Activated T-helper 1 cell treated with anti-CD3 and anti-CD28 coated beads, Interleukin-12 subunit alpha, Interleukin-12 subunit beta, Interleukin-2, Interleukin-4 antibody, amounts not matched to agents 30 ng/mL and 10 ng/mL and 1 ng/mL, durations not matched to agents 14 hours and 24 hours and 36 hours (primary cell): Measurements from ENCODE around the gene CDC14B. TPM values are rescaled to one million over a fixed set of nuclear protein-coding genes. Genes with fewer than 3 reads are reported as not detected.

Source experiments
- DNase-seq: peaks from one replicate; pipeline ENCODE4 v3.0.0; 2021; ENCODE audit warnings: low spot score
- H3K27ac Mint-ChIP-seq: one replicate; pipeline ENCODE4 v1.8.0; 2021; ENCODE audit warnings: mild to moderate bottlenecking, mixed read lengths
- H3K27me3 Mint-ChIP-seq: one replicate; pipeline ENCODE4 v1.8.0; 2022; ENCODE audit warnings: mild to moderate bottlenecking, moderate library complexity, mixed read lengths; ENCODE audit not compliant: insufficient read depth
- H3K36me3 Mint-ChIP-seq: one replicate; pipeline ENCODE4 v1.8.0; 2021; ENCODE audit warnings: low read depth, mixed read lengths
- H3K4me1 Mint-ChIP-seq: one replicate; pipeline ENCODE4 v1.8.0; 2021; ENCODE audit warnings: low read depth, mixed read lengths
- H3K4me3 Mint-ChIP-seq: one replicate; pipeline ENCODE4 v1.8.0; 2021; ENCODE audit warnings: mild to moderate bottlenecking, moderate library complexity, mixed read lengths
- H3K9me3 Mint-ChIP-seq: one replicate; pipeline ENCODE4 v1.8.0; 2021; ENCODE audit warnings: mixed read lengths
- intact Hi-C: fragments of 100-400 bp; cut with micrococcal nuclease; formaldehyde crosslinking; loops from one replicate; pipeline ENCODE4 v1.15.1; 2024
- total RNA-seq: library from RNA; stranded (reverse); gene quantifications from 2 replicates; pipeline ENCODE4 v1.2.3, GENCODE V29; 2022

Gene CDC14B
- total RNA-seq, 1 donor from 2014 or later = 1.1 TPM

GRCh38 chr9:96565671-96566497 lies 53.8 kb downstream of the CDC14B start:
- peak overlapping the region; percentile 79 for H3K4me3 Mint-ChIP-seq
- H3K9me3 Mint-ChIP-seq = no peaks in the 10 kb centered on the region
- H3K36me3 Mint-ChIP-seq = no peaks in the 10 kb centered on the region
- no peak for DNase-seq
- peak overlapping the region; percentile 72 for H3K27ac Mint-ChIP-seq
- intact Hi-C loops = loop anchor here (1.0 to 10.0 kb wide), 10 partner anchors 12 to 1101 kb away; partner anchors contain the start of genes HABP4, PRXL2C and TDRD7
- H3K4me1 Mint-ChIP-seq = peaks cover 26% of the 10 kb centered on the region
- peaks cover 14% of the 10 kb centered on the region for H3K27me3 Mint-ChIP-seq

- DNase-seq = no peak
- Mint-ChIP-seq H3K27ac (no peak overlapping the region), H3K4me3 (no peak overlapping the region), H3K36me3 (no peaks in the 10 kb centered on the region), H3K27me3 (peaks cover 10% of the 10 kb centered on the region), H3K4me1 (peaks cover 26% of the 10 kb centered on the region), H3K9me3 (no peaks in the 10 kb centered on the region)
- intact Hi-C loops = loop anchor here (10.0 kb wide), 1 partner anchor 1099 kb away; no protein-coding TSS in a partner anchor
Measured at GRCh38 chr9:96564217-96564616, 55.4 kb downstream of the CDC14B start.

- Mint-ChIP-seq H3K36me3 (no peaks in the 10 kb centered on the region), H3K4me1 (peaks cover 21% of the 10 kb centered on the region), H3K27me3 (peaks cover 4% of the 10 kb centered on the region), H3K27ac (no peak overlapping the region), H3K9me3 (no peaks in the 10 kb centered on the region), H3K4me3 (no peak overlapping the region)
- intact Hi-C loops = no loop called here
- DNase-seq = no peak
Measured at GRCh38 chr9:96559339-96559943, 60.2 kb downstream of the CDC14B start.

- H3K4me1 Mint-ChIP-seq = peaks cover 21% of the 10 kb centered on the region
- peaks cover 3% of the 10 kb centered on the region for H3K27me3 Mint-ChIP-seq
- no peaks in the 10 kb centered on the region for H3K36me3 Mint-ChIP-seq
- H3K27ac Mint-ChIP-seq = no peak overlapping the region
- H3K4me3 Mint-ChIP-seq = no peak overlapping the region
- no peaks in the 10 kb centered on the region for H3K9me3 Mint-ChIP-seq
- intact Hi-C loops = no loop called here
- no peak for DNase-seq
Measured at GRCh38 chr9:96557921-96558320, 61.7 kb downstream of the CDC14B start.

- Mint-ChIP-seq H3K4me3 (no peak overlapping the region), H3K4me1 (peaks cover 31% of the 10 kb centered on the region), H3K27me3 (peaks cover 5% of the 10 kb centered on the region), H3K36me3 (peaks cover 1% of the 10 kb centered on the region), H3K27ac (no peak overlapping the region), H3K9me3 (no peaks in the 10 kb centered on the region)
- no peak for DNase-seq
- intact Hi-C loops = no loop called here
Measured at GRCh38 chr9:96556701-96557461, 62.8 kb downstream of the CDC14B start.

- intact Hi-C loops = no loop called here
- H3K36me3 Mint-ChIP-seq = peaks cover 1% of the 10 kb centered on the region
- DNase-seq = no peak
- no peaks in the 10 kb centered on the region for H3K9me3 Mint-ChIP-seq
- peaks cover 5% of the 10 kb centered on the region for H3K27me3 Mint-ChIP-seq
- no peak overlapping the region for H3K27ac Mint-ChIP-seq
- H3K4me3 Mint-ChIP-seq = no peak overlapping the region
- peaks cover 39% of the 10 kb centered on the region for H3K4me1 Mint-ChIP-seq
Measured at GRCh38 chr9:96555567-96556386, 63.9 kb downstream of the CDC14B start.

- Mint-ChIP-seq H3K4me3 (no peak overlapping the region), H3K36me3 (peaks cover 1% of the 10 kb centered on the region), H3K9me3 (no peaks in the 10 kb centered on the region), H3K4me1 (peaks cover 39% of the 10 kb centered on the region), H3K27ac (peak overlapping the region; percentile 29), H3K27me3 (peaks cover 5% of the 10 kb centered on the region)
- no peak for DNase-seq
- intact Hi-C loops = loop anchor here (1.0 to 5.0 kb wide), 3 partner anchors 11 to 103 kb away; partner anchors contain the start of gene HABP4
Measured at GRCh38 chr9:96554801-96555566, 64.7 kb downstream of the CDC14B start.

- DNase-seq = no peak
- Mint-ChIP-seq H3K27me3 (peaks cover 5% of the 10 kb centered on the region), H3K4me1 (peaks cover 39% of the 10 kb centered on the region), H3K27ac (peak overlapping the region; percentile 61), H3K9me3 (no peaks in the 10 kb centered on the region), H3K4me3 (peak overlapping the region; percentile 5), H3K36me3 (peaks cover 1% of the 10 kb centered on the region)
- intact Hi-C loops = loop anchor here (1.0 to 5.0 kb wide), 3 partner anchors 12 to 102 kb away; partner anchors contain the start of gene HABP4
Measured at GRCh38 chr9:96554326-96554725, 65.3 kb downstream of the CDC14B start.

- Mint-ChIP-seq H3K27me3 (peaks cover 5% of the 10 kb centered on the region), H3K4me3 (no peak overlapping the region), H3K36me3 (peaks cover 1% of the 10 kb centered on the region), H3K27ac (no peak overlapping the region), H3K4me1 (peaks cover 39% of the 10 kb centered on the region), H3K9me3 (no peaks in the 10 kb centered on the region)
- DNase-seq = no peak
- intact Hi-C loops = loop anchor here (5.0 kb wide), 2 partner anchors 76 to 101 kb away; partner anchors contain the start of gene HABP4
Measured at GRCh38 chr9:96553070-96553469, 66.6 kb downstream of the CDC14B start.

- DNase-seq = no peak
- H3K27me3 Mint-ChIP-seq = peaks cover 5% of the 10 kb centered on the region
- H3K27ac Mint-ChIP-seq = no peak overlapping the region
- H3K9me3 Mint-ChIP-seq = no peaks in the 10 kb centered on the region
- peaks cover 1% of the 10 kb centered on the region for H3K36me3 Mint-ChIP-seq
- H3K4me3 Mint-ChIP-seq = no peak overlapping the region
- intact Hi-C loops = loop anchor here (5.0 kb wide), 2 partner anchors 74 to 99 kb away; partner anchors contain the start of gene HABP4
- H3K4me1 Mint-ChIP-seq = peaks cover 39% of the 10 kb centered on the region
Measured at GRCh38 chr9:96551403-96551802, 68.2 kb downstream of the CDC14B start.

GRCh38 chr9:96550659-96551058 lies 69.0 kb downstream of the CDC14B start:
- Mint-ChIP-seq H3K4me3 (no peak overlapping the region), H3K27ac (no peak overlapping the region), H3K4me1 (peaks cover 34% of the 10 kb centered on the region), H3K36me3 (peaks cover 1% of the 10 kb centered on the region), H3K9me3 (no peaks in the 10 kb centered on the region), H3K27me3 (peaks cover 3% of the 10 kb centered on the region)
- intact Hi-C loops = loop anchor here (5.0 kb wide), 2 partner anchors 73 to 98 kb away; partner anchors contain the start of gene HABP4
- no peak for DNase-seq
